ENCODE measurements around the gene CREG2.

- TF ChIP-seq POLR2A (IDR thresholded peaks at IDR 0.05; ENCODE audit: extremely low read depth, insufficient read length), result no peak
- TF ChIP-seq CTCF (IDR thresholded peaks at IDR 0.05; ENCODE audit: low read depth, low read length), result no peak
- TF ChIP-seq MAX (IDR thresholded peaks at IDR 0.05; ENCODE audit: low read depth, low read length), result no peak
- TF ChIP-seq MYC (IDR thresholded peaks at IDR 0.05; ENCODE audit: low read depth, low read length), result no peak
These were observed 22.8 kb upstream of the CREG2 start for GRCh38 chr2:101410114-101410513.

Measured in NB4 (cell line).